ENCODE measurements around the gene PCBP3. TPM values are rescaled to one million over a fixed set of nuclear protein-coding genes. Genes with fewer than 3 reads are reported as not detected.
A peak's percentile ranks its signal among the peaks of the same experiment; 100 is the strongest.

The PCBP3 gene
- total RNA-seq, 6 experiments from 2014 or later: not detected

DNA sequence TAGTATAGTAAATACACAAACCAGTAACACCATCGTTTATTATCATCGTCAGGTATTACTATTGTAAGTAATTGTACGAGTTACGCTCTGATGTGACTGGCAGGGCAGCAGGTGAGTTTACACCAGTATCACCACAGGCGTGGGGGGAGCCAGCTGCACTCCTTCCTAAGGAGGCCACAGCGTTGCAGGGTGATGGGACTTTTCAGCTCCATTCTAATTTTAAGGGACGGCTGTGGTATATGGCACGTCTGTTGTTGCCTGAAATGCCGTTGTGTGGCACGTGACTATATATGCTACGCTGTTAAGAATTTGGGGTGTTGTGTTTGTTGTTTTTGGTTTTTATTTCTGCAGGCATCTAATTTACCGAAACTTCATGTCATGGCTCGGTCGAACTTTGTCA is 173.3 kb downstream of the PCBP3 start:
- Mint-ChIP-seq H3K4me1 (ENCODE audit: low read depth) (peaks cover 39% of the 10 kb centered on the region), H3K27ac (no peak overlapping the region), H3K36me3 (ENCODE audit: low read depth) (no peaks in the 10 kb centered on the region), H3K27me3 (ENCODE audit: insufficient read depth) (peaks cover 5% of the 10 kb centered on the region), H3K4me3 (no peak overlapping the region), H3K9me3 (peaks cover 4% of the 10 kb centered on the region; the same call in 1 of the 2 replicates)
- no peak for DNase-seq
- TF ChIP-seq CTCF (IDR thresholded peaks at IDR 0.05): no peak

GRCh38 chr21:45817345-45817744 is 173.8 kb downstream of the PCBP3 start:
- H3K4me1 Mint-ChIP-seq (ENCODE audit: low read depth): peaks cover 45% of the 10 kb centered on the region
- DNase-seq: no peak
- peaks cover 4% of the 10 kb centered on the region; the same call in 1 of the 2 replicates for H3K9me3 Mint-ChIP-seq

GRCh38 chr21:45818276-45818903 is 174.9 kb downstream of the PCBP3 start:
- Mint-ChIP-seq H3K27me3 (ENCODE audit: insufficient read depth) (peaks cover 10% of the 10 kb centered on the region), H3K36me3 (ENCODE audit: low read depth) (no peaks in the 10 kb centered on the region), H3K27ac (peak overlapping the region; percentile 69), H3K4me1 (ENCODE audit: low read depth) (peaks cover 45% of the 10 kb centered on the region), H3K9me3 (peaks cover 4% of the 10 kb centered on the region; the same call in 1 of the 2 replicates), H3K4me3 (peak overlapping the region; percentile 55)
- TF ChIP-seq CTCF (IDR thresholded peaks at IDR 0.05): no peak
- DNase-seq: peak; percentile 79

More at GRCh38 chr21:45817345-45817744, 173.8 kb downstream of the PCBP3 start:
- TF ChIP-seq CTCF (IDR thresholded peaks at IDR 0.05): no peak
- Mint-ChIP-seq H3K27ac (no peak overlapping the region), H3K36me3 (ENCODE audit: low read depth) (no peaks in the 10 kb centered on the region), H3K4me3 (no peak overlapping the region), H3K27me3 (ENCODE audit: insufficient read depth) (peaks cover 9% of the 10 kb centered on the region)

DNA sequence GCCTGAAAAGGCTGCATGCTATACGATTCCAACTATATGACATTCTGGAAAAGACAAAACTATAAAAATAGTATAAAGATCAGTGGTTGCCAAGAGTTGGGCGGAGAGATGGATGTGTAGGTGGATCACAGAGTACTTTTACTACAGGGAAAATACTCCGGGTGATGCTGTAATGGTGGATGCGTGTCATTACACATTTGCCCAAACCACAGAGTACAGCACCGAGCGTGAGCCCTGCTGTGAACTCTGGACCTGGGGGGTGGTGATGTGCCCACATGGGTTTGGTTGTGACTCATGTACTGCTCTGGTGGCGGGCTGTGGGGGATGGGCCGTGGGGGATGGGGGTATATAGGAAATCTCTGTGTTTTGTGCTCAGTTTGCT is 175.4 kb downstream of the PCBP3 start:
- peak overlapping the region; percentile 55 for H3K4me3 Mint-ChIP-seq
- H3K27ac Mint-ChIP-seq: peak overlapping the region; percentile 69
- peaks cover 10% of the 10 kb centered on the region for H3K27me3 Mint-ChIP-seq (ENCODE audit: insufficient read depth)
- H3K36me3 Mint-ChIP-seq (ENCODE audit: low read depth): no peaks in the 10 kb centered on the region
- TF ChIP-seq CTCF (IDR thresholded peaks at IDR 0.05): no peak
- H3K9me3 Mint-ChIP-seq: peaks cover 4% of the 10 kb centered on the region; the same call in 1 of the 2 replicates
- peaks cover 45% of the 10 kb centered on the region for H3K4me1 Mint-ChIP-seq (ENCODE audit: low read depth)
- DNase-seq: peak; percentile 76

DNA sequence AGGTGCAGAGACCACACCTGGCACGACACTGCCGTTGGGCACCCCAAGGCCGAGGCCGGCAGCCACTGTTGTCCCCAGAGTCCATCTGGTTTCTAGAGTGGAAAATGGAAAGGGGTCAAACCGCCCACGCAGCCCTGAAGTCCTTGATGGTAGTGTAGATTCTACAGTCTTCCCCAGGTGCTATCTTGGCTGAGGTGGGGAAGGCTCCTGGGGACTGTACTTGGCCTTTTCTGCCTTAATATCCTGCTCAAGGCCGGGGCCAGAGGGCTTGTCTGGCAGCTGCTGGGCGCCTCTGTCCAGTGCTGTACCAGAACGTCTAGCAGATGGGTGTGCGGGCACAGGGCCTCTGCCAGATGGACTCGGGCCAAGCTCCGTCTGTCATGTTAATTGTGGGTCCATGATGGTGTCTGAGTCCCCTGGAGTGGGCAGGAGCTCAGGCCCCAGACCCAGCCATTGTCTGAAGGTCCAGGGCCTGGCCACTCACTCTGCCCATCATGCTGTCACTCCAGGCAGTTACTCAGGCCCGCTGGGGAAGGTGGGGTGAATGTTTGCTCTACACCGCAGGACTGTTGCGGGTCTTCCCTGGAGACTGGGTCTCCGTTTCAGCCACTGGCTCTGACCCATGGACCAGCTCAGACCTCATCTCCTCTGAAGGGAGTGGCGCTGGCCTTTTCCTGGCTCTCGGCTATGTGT is 176.1 kb downstream of the PCBP3 start:
- H3K4me3 Mint-ChIP-seq: peak overlapping the region; percentile 55
- peaks cover 4% of the 10 kb centered on the region; the same call in 1 of the 2 replicates for H3K9me3 Mint-ChIP-seq
- DNase-seq: no peak
- H3K4me1 Mint-ChIP-seq (ENCODE audit: low read depth): peaks cover 45% of the 10 kb centered on the region
- peak overlapping the region; percentile 69; the same call in 1 of the 2 replicates for H3K27ac Mint-ChIP-seq
- peaks cover 15% of the 10 kb centered on the region for H3K27me3 Mint-ChIP-seq (ENCODE audit: insufficient read depth)
- H3K36me3 Mint-ChIP-seq (ENCODE audit: low read depth): no peaks in the 10 kb centered on the region
- TF ChIP-seq CTCF (IDR thresholded peaks at IDR 0.05): no peak

Measured in HFFc6 (cell line).